PC-9 (cell line): Measurements from ENCODE around the gene RPTOR.

Experiments
- CTCF ChIP-seq: fragments of 200-600 bp; sonication (generic); conservative IDR thresholded peaks from 2 replicates; pipeline ENCODE4 v1.6.1; 2017; ENCODE audit warnings: mixed run types, antibody characterized with exemption, mild to moderate bottlenecking, moderate library complexity
- EZH2 ChIP-seq: fragments of 200-600 bp; sonication (generic); IDR thresholded peaks from 2 replicates; pipeline ENCODE4 v1.8.0; 2017; ENCODE audit warnings: antibody characterized with exemption, low read depth

- no peak for TF ChIP-seq CTCF
- no peak for TF ChIP-seq EZH2
Measured at GRCh38 chr17:80503921-80504320, 40.7 kb upstream of the RPTOR start.
